Measurements from ENCODE around the gene TGM6. TPM values are rescaled to one million over a fixed set of nuclear protein-coding genes. Genes with fewer than 3 reads are reported as not detected.
A peak's percentile ranks its signal among the peaks of the same experiment; 100 is the strongest.

TGM6 gene
- total RNA-seq, 4 donors from 2014 or later, result not detected

DNA sequence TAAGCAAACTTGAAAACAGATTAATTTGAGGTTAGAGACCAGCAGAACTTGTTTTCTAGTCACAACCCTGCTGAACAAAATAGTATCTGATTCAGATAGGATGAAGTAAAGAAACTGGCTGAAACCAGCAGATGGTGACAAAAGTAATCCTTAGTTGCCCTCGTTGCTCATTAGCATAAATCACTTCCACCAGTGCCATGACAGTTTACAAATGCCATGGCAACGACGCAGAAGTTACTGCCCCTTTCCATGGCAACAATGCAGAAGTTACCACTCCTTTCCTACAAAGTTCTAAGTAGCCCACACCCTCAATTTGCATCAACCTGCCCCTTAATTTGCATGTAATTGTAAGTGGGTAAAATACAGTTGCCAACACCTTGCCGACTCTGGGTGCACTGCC, 66.1 kb downstream of the TGM6 start:
- no peak for ATAC-seq
- Histone ChIP-seq H3K27ac (no peak overlapping the region), H3K4me3 (no peak overlapping the region), H3K36me3 (no peaks in the 10 kb centered on the region), H3K9me3 (no peaks in the 10 kb centered on the region), H3K4me1 (no peaks in the 10 kb centered on the region), H3K27me3 (no peaks in the 10 kb centered on the region)
- intact Hi-C loops (cut with DNase I; ENCODE audit: low total_unique reads) (no loop called here), in situ Hi-C loops (cut with MboI; ENCODE audit: low sequenced_read_pairs in 4 of 4) (loop anchor here in 1 of 4 donors (25.0 kb wide), 1 partner anchor 235 kb away; no protein-coding TSS in a partner anchor)
- no peak for DNase-seq
- TF ChIP-seq POLR2A (IDR thresholded peaks at IDR 0.05), result no peak
- TF ChIP-seq, protein P1, sequence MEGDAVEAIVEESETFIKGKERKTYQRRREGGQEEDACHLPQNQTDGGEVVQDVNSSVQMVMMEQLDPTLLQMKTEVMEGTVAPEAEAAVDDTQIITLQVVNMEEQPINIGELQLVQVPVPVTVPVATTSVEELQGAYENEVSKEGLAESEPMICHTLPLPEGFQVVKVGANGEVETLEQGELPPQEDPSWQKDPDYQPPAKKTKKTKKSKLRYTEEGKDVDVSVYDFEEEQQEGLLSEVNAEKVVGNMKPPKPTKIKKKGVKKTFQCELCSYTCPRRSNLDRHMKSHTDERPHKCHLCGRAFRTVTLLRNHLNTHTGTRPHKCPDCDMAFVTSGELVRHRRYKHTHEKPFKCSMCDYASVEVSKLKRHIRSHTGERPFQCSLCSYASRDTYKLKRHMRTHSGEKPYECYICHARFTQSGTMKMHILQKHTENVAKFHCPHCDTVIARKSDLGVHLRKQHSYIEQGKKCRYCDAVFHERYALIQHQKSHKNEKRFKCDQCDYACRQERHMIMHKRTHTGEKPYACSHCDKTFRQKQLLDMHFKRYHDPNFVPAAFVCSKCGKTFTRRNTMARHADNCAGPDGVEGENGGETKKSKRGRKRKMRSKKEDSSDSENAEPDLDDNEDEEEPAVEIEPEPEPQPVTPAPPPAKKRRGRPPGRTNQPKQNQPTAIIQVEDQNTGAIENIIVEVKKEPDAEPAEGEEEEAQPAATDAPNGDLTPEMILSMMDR (IDR thresholded peaks at IDR 0.05 in 4 of 5, conservative IDR thresholded peaks at IDR 0.05 in 1 of 5), result no peak

DNA sequence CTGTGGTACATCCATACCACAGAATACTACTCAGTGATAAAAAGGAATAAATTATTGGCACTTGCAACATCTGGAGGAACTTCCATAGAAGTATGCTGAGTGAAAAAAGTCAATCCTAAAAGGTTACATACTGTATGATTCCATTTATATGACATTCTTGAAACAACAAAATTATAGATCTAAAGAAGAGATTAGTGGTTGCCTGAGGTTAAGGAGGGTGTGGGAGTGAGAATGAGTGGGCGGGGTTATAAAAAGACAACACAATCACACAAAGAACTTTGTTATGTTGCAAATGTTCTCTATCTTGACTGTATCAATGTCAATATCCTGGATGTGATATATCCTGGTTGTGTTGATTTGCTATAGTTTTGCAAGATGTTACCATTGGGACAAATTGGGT, 68.7 kb downstream of the TGM6 start:
- Histone ChIP-seq H3K4me3 (no peak overlapping the region), H3K27me3 (no peaks in the 10 kb centered on the region), H3K9me3 (no peaks in the 10 kb centered on the region), H3K36me3 (no peaks in the 10 kb centered on the region), H3K4me1 (no peaks in the 10 kb centered on the region), H3K27ac (no peak overlapping the region)
- intact Hi-C loops (cut with DNase I; ENCODE audit: low total_unique reads) (no loop called here), in situ Hi-C loops (cut with MboI; ENCODE audit: low sequenced_read_pairs in 4 of 4) (loop anchor here in 1 of 4 donors (25.0 kb wide), 1 partner anchor 237 kb away; no protein-coding TSS in a partner anchor)
- no peak for TF ChIP-seq POLR2A (IDR thresholded peaks at IDR 0.05)
- DNase-seq, result no peak
- ATAC-seq, result no peak

DNA sequence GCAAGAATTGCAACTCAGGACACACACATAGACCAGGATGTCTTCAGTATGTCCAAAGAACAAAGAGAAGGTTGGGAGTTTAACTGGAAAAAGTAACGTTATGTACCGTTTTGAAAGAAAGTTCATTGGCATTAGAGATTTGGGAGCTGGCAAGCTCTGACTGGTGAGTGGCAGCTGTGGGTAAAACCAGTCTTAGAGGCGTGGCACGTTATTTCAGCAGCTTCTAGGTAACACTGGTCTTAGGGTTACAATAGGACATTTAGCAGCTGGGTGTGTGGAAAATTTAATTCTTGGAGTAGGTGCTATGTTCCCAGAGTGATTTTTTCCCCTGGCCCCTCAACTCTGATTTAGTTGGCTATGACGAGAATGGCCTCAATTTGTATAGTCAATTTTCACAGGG, 70.7 kb downstream of the TGM6 start:
- Histone ChIP-seq H3K9me3 (no peaks in the 10 kb centered on the region), H3K27me3 (no peaks in the 10 kb centered on the region), H3K4me3 (no peak overlapping the region), H3K27ac (no peak overlapping the region), H3K36me3 (no peaks in the 10 kb centered on the region), H3K4me1 (no peaks in the 10 kb centered on the region)
- TF ChIP-seq POLR2A (IDR thresholded peaks at IDR 0.05), result no peak
- TF ChIP-seq, protein P1 (IDR thresholded peaks at IDR 0.05 in 4 of 5, conservative IDR thresholded peaks at IDR 0.05 in 1 of 5), result no peak
- in situ Hi-C loops (cut with MboI; ENCODE audit: low sequenced_read_pairs in 4 of 4), result loop anchor here in 2 of 4 donors (5.0 to 25.0 kb wide), 2 partner anchors 244 to 1339 kb away; partner anchors contain the start of gene PSMF1 (in 1 of the 2)
- no peak for ATAC-seq
- intact Hi-C loops (cut with DNase I; ENCODE audit: low total_unique reads), result no loop called here
- no peak for DNase-seq

DNA sequence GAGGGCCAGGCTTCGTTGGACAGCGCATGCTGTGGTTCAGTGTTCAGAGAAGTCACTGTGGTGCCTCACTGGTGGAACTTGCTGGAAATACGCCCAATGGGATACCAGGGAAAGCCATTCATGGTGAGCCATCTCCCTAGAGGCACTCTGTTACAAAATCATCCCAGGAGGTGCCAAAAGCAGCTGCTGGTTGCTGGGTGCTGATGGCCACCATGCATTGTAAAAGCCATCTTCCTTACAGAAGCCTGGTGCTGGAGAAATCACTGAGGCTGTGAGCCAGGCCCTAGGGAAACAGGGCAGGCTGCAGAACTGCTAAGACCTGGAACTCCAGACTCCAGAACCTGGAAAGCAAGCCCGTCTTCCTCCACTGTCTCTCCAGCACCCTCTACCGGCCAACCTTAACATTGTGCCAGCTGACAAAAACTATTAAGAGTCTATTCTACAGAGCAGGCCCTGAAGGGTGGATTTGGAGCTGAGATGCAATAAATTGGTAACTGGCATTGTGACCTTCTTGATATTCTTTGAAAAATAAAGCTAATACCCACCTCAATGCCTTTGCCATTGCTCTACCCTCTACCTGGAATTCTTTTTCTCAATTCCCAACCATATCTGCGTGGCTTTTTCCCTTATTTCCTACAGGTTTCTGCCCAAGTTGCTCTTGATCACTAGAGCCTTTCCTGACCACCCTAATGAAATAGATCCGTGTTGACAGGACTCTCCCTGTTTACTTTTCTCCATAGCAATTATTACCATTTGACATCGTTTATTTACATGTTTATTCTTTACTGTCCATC, 71.4 kb downstream of the TGM6 start:
- in situ Hi-C loops (cut with MboI; ENCODE audit: low sequenced_read_pairs in 4 of 4), result loop anchor here in 2 of 4 donors (5.0 to 25.0 kb wide), 2 partner anchors 245 to 1340 kb away; partner anchors contain the start of gene PSMF1 (in 1 of the 2)

DNA sequence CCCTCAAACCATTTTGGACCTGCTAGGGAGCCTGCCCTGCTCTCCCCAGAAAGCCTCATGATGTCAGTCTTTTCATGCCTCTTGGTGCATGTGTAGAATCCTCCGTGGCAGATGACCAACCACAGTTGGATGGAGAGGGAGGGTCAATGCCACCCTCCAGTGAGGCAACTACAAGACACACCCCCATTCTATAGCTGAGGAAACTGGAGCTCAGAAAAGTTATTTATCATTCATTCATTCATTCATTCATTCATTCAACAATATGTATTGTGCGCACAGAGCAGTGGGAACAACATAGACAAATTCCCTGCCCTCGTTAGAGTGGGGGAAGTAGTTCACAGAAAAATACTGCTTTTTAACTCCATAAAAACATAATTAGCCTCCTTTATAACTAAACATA, 73.1 kb downstream of the TGM6 start:
- intact Hi-C loops (cut with DNase I; ENCODE audit: low total_unique reads) (no loop called here), in situ Hi-C loops (cut with MboI; ENCODE audit: low sequenced_read_pairs in 4 of 4) (loop anchor here in 2 of 4 donors (5.0 to 25.0 kb wide), 2 partner anchors 246 to 1341 kb away; partner anchors contain the start of gene PSMF1 (in 1 of the 2))
- Histone ChIP-seq H3K4me3 (no peak overlapping the region), H3K4me1 (no peaks in the 10 kb centered on the region), H3K9me3 (no peaks in the 10 kb centered on the region), H3K27me3 (no peaks in the 10 kb centered on the region), H3K36me3 (peaks cover 0 to under 1% of the 10 kb centered on the region in 2 donors), H3K27ac (no peak overlapping the region)
- ATAC-seq (no peak), DNase-seq (no peak)
- TF ChIP-seq, protein P1 (IDR thresholded peaks at IDR 0.05 in 4 of 5, conservative IDR thresholded peaks at IDR 0.05 in 1 of 5), result no peak
- TF ChIP-seq POLR2A (IDR thresholded peaks at IDR 0.05), result no peak

More for the DNA sequence above, 71.4 kb downstream of the TGM6 start:
- Histone ChIP-seq H3K27ac (no peak overlapping the region), H3K27me3 (no peaks in the 10 kb centered on the region), H3K36me3 (no peaks in the 10 kb centered on the region), H3K4me3 (no peak overlapping the region), H3K9me3 (no peaks in the 10 kb centered on the region), H3K4me1 (no peaks in the 10 kb centered on the region)
- peak; percentile 37 to 57 for DNase-seq
- TF ChIP-seq, protein P1 (IDR thresholded peaks at IDR 0.05 in 4 of 5, conservative IDR thresholded peaks at IDR 0.05 in 1 of 5), result peak; percentile 51 to 82 (median 60)
- no peak for TF ChIP-seq POLR2A (IDR thresholded peaks at IDR 0.05)
- ATAC-seq, result peak; percentile 42 to 83
- intact Hi-C loops (cut with DNase I; ENCODE audit: low total_unique reads), result loop anchor here (1.0 kb wide), 1 partner anchor 245 kb away; no protein-coding TSS in a partner anchor
